Epithelial cell of proximal tubule (primary cell): ENCODE data around the gene CHN1. TPM values are rescaled to one million over a fixed set of nuclear protein-coding genes. Genes with fewer than 3 reads are reported as not detected.

Experiments
- DNase-seq: peaks from one replicate; pipeline ENCODE4 v3.0.0-alpha.2; 2011; ENCODE audit warnings: low read depth
- H3K4me3 ChIP-seq: 2 replicates; pipeline ENCODE4 v1.5.1; 2011; ENCODE audit warnings: low read depth, mild to moderate bottlenecking, low read length
- total RNA-seq: library from RNA; depleted of rRNA; stranded (reverse); fragments of >200 nt; gene quantifications from 2 replicates; pipeline ENCODE4 v1.2.3, GENCODE V29; 2015
- TF ChIP-seq, protein P1 (sequence below): conservative IDR thresholded peaks from 2 replicates; pipeline ENCODE4 v1.5.1; 2012; ENCODE audit warnings: low read depth, mild to moderate bottlenecking, low read length

The CHN1 gene
- total RNA-seq, 1 donor from 2014 or later, result 22.5 TPM

DNA sequence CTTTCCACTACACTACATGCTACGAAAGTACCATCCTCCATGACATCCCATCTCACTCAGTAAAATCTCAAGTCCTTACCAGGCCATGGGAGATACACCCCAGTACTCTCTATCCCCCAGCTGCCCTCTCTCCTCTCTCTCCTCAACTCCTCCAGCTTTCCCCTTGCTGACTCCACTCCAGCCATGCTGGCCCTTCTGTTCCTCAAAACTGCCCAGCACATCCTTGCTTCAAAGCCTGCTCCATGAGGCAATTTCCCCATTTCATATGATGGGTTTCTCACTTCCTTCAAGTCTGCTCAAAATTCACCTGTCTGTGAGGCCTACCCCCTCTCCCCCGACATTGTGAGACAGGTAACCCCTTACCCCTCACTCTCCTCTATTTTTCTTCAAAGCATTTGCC lies 8.6 kb downstream of the CHN1 start:
- DNase-seq, result no peak
- no peak overlapping the region for H3K4me3 ChIP-seq
- TF ChIP-seq, protein P1, sequence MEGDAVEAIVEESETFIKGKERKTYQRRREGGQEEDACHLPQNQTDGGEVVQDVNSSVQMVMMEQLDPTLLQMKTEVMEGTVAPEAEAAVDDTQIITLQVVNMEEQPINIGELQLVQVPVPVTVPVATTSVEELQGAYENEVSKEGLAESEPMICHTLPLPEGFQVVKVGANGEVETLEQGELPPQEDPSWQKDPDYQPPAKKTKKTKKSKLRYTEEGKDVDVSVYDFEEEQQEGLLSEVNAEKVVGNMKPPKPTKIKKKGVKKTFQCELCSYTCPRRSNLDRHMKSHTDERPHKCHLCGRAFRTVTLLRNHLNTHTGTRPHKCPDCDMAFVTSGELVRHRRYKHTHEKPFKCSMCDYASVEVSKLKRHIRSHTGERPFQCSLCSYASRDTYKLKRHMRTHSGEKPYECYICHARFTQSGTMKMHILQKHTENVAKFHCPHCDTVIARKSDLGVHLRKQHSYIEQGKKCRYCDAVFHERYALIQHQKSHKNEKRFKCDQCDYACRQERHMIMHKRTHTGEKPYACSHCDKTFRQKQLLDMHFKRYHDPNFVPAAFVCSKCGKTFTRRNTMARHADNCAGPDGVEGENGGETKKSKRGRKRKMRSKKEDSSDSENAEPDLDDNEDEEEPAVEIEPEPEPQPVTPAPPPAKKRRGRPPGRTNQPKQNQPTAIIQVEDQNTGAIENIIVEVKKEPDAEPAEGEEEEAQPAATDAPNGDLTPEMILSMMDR, result no peak

GRCh38 chr2:174994381-174994780 lies 10.8 kb downstream of the CHN1 start:
- TF ChIP-seq, protein P1, result no peak
- no peak for DNase-seq

DNA sequence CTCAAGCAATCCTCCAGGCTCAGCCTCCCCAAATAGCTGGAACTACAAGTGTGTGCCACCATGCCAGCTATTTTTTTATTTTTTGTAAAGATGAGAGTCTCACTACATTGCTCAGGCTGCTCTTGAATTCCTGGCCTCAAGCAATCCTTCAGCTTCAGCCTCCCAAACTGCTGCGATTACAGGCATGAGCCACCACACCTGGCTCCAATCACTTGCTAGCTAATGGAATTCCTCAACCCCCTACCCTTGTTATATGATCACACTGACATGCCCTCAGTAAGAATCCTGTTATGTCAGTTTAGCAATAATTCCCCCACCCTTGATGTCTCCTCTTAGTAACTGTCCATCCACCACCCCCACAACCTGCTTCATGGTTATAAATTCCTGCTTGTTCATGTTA lies 12.3 kb downstream of the CHN1 start:
- no peak overlapping the region for H3K4me3 ChIP-seq
- no peak for DNase-seq
- TF ChIP-seq, protein P1, result no peak

More at GRCh38 chr2:174994381-174994780, 10.8 kb downstream of the CHN1 start:
- H3K4me3 ChIP-seq, result no peak overlapping the region

- TF ChIP-seq, protein P1, result peak; percentile 69
- DNase-seq, result no peak
- no peak overlapping the region for H3K4me3 ChIP-seq
These were observed 19.6 kb downstream of the CHN1 start for GRCh38 chr2:174985614-174986013.

GRCh38 chr2:174984561-174984960 lies 20.6 kb downstream of the CHN1 start:
- TF ChIP-seq, protein P1, result no peak
- DNase-seq, result no peak
- H3K4me3 ChIP-seq, result no peak overlapping the region

DNA sequence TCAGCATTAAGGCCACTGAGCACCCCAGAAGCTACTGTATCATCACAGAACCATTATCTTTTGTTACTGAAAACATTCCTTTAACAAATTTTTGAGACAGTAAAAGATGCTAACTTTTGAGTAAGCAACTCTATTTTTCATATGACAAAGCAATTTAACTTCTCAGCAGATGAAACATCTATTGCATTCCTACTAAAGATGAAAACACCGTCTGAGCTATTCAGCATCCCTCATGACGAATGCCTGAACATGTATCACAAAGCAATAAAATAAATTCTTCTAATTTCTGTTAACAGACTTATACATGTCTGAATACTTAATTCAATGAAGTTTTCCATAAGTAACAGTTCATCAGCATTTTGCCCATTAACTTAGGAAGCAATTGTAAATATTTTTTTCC lies 23.9 kb downstream of the CHN1 start:
- no peak overlapping the region for H3K4me3 ChIP-seq
- DNase-seq, result no peak
- TF ChIP-seq, protein P1, result no peak

DNA sequence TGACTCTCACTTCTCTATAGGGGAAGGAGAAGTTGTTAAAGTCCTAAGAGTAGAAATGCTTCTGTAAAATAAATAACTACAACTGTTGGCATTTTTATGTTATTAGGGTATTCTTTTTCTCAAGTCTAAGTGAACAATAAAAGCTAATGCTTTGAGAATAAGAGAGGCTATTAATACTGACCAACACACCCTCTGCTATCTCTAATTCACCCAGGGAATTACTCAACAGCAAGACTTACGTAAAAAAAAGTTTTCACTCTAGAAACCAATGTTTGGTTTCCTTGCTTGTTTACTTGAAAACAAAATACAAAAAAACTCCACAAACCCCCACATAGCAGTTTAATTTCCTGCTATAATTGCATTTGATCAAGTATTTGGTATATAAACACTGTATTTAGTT lies 25.2 kb downstream of the CHN1 start:
- TF ChIP-seq, protein P1, result no peak

More for the DNA sequence above, 25.2 kb downstream of the CHN1 start:
- no peak for DNase-seq
- no peak overlapping the region for H3K4me3 ChIP-seq
